GM18909 (cell line): Measurements from ENCODE around the gene ZNF212.
A peak's percentile ranks its signal among the peaks of the same experiment; 100 is the strongest.

Experiments
- ATAC-seq: cut with Tn5 transposase; IDR thresholded peaks from one replicate; pipeline ENCODE4 v1.9.1; 2021; ENCODE audit warnings: mild to moderate bottlenecking; ENCODE audit not compliant: unreplicated experiment, poor library complexity

ZNF212 gene

DNA sequence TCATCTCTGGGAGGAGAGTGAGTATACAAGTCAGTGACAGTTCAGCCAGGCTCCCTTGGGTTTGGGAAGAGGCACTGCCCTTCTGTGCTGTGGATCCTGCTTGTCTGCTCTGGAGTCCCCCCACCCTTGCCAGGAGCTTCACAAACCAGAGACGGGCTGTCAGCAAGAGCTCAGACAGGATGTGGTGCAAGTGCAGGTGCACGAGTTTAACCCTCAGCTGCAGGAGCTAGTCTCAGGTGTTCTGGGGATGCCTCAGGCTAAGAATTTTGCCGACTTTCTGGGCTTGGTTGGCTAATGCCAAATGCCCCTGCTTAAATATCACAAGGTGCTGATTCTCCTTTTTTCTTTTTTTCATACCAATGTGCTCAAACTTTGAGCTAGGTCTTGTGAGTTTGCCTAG lies 44.9 kb downstream of the ZNF212 start:
- peak; percentile 20 for ATAC-seq

DNA sequence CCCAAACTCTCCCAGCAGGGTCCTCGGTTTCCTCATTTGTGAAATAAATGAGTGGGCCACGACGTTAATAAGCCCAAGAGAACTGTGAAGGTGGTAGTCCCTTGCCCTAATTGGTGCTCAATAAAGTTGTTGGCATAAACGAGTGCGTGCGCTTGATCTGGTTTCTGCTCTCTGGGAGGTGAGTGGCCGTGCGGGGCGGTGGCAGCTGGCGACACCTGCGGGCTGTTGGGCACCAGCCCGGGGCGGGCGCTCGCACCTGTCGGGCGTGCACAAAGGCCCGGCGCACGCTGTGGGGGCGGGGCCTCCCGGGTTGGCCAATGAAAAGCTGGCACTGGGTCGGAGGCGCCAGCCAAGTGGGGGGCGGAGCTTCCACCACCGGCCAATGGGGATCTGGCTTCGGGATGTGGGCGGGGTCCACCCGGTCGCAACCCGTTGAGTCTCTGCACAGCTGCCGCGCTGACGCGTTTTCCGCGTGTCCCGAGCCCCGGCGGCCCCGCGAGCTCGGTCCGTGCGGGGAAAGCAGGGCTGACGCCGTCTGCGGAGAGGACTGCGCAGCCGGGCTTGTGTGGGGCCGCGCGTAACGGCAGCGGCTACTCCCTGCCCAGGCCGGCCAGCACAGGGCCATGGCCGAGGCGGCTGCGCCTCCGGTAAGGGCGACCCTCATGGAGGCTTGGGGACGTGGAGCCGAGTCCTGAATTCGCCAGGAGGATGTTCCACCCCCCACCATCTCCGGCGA lies 45.6 kb downstream of the ZNF212 start:
- peak; percentile 97 for ATAC-seq

DNA sequence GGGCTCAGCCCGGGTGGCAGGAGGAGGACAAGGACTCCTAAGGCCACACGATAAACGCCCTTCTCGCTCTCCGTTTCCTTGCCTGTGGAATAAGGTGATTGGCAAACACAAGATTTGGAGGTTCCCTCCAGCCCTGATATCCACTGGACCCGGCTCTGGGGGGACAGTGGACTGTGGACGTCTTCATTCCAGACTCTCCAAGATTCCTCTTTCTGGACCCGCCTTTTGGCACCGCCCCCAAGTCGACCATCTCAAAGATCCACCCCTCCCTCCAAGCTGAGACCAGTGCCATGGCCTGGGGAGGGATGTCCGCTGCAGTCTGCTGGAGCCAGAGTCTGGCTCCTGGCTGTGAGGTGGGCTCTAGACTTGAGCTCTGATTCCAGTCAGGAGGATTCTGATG lies 46.2 kb downstream of the ZNF212 start:
- ATAC-seq = no peak

DNA sequence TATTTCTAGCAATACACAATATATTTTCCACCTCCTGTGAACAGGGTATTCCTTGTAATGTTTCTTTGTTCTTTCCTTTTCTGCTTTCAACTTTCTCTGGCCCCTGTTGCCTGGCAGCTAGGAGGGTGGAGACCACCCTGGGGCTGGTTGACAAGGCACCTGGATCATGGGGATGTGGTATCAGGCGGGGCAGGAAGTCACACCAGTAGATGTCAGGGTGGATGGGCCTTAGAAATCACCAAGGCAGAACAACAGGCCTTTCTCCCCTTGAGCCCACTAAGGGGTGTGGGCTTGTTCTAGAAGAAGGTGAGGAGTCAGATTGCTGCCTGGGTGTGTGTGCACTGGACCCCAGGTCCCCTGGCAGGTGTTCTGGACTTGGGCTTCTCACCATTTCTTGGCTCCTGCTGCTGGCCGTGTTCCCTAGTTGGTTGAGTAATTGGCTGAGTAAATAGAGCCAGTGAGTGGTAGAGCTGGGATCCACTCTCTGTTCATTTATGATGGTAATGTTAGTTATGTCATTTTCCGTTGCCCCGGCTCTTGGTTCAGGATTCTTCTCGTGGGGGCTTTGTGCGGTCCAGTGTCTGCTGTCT lies 47.5 kb downstream of the ZNF212 start:
- no peak for ATAC-seq

DNA sequence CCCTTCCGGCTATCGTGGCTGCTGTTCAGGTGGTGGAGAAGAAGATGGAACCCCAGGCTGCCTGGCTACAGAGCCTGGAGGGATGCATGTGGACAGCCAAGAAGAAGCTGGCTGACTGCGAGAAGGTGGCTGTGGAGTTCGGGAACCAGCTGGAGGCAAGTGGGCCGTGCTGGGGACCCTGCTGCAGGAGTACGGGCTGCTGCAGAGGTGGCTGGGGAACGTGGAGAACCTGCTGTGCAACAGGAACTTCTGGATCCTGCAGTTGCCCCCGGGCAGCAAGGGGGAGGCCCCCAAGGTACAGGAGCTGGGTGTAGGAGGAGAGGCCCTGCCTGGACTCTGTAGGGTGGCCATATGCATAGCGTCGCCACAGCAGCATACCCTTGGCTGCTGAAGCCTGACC lies 48.2 kb downstream of the ZNF212 start:
- no peak for ATAC-seq

DNA sequence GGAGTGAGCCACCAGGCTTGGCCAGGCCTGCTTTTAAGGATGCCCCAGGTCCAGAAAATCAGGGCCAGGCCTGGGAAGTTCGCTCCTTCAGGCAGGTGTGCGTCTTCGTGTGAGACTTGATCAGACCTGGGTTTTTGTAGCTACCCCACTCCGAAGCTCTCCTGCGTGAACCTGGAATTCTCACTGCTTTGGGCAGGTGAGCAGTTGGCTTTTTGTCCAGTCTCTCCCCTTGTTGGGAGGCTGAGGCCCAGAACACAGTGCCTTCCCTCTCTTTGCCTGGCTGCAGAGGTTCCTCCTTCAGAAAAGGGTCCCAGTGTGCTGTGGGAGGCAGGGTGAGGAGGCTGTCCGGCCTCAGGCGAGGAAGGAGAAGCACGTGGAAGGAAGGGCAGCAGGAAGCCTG lies 49.8 kb downstream of the ZNF212 start:
- no peak for ATAC-seq

DNA sequence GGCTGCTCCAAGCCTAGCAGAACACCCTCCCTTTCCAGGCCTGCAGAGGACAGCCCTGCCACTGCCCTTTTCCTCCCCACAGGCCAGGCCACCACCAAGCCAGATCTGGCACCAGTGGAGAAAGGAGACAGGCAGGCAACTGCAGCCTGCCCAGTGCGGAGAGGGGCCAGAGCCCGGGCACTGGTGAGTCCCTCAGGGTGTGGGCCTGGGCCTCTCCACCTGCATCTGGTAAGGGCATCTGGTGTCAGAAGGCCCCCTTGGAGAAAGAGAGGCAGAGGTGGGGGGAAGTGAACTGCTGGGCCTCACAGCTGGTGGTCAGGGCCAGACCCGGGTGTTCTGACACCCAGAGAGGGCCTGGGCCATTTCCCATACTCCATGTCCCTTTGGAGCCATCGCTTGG lies 50.4 kb downstream of the ZNF212 start:
- ATAC-seq = no peak

DNA sequence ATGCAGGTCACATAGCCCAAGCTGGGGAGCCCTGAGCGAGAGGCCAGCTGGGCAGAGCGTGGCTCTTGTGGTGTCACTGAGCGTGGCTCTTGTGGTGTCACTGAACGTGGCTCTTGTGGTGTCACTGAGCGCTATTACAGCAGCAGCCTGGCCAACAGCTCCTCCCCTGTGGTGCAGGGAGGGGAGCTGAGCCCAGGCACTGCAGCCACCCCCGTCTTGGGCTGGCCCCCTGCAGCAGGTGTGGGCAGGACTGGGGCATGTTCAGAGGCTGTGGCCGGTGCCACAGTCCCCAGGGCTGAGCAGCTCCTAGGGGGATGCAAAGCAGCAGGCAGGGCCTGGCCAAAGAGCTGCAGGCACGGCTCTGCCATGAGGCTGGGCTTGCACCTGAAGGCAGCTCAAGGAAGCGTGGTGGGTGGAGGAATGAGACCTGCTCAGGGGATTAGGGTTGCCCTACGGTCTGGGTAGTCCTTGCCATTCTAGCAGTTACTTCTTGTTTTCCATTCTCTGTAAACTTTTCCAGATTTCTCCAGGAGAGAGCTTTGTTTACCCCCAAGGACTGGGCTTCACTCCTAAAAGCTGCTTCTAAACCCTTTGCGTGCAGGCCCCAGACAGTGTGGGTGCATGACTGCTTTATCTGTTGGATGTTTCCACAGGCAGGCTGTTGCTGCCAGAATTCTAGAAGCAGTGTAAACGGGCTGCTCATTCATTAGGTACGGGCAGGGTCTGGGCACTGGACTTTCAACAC lies 51.8 kb downstream of the ZNF212 start:
- no peak for ATAC-seq

DNA sequence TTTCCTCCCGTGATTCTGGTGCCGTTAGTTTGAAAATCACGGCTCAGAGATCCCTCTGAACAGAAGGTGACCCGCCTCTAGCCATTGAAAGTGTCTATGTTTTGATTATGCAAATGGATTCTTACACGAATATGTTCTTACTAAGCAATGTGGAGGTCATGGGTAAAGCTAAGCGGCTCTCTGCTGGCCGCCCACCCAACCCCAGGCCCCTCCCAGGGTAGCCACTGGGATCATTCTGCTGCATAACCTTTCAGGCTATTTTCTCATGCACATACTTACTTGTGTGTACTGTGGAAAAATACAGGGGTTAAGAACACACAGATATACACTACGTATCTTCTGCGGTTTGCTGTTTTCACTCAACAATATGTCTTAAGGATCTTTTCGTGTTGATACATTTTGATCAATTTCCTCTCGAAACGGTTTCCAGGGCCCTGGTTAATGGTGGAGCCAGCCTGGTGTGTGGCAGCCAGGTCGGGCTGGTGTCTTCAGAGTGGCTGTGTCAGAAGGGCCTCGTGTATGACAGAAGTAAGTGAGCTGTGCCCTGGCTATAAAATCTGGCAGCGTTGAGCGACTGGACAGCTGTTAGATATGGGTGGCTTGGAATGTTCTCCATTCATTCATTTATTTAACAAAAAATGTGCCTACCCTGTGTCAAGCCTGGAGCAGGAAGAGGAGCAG lies 52.5 kb downstream of the ZNF212 start:
- no peak for ATAC-seq

DNA sequence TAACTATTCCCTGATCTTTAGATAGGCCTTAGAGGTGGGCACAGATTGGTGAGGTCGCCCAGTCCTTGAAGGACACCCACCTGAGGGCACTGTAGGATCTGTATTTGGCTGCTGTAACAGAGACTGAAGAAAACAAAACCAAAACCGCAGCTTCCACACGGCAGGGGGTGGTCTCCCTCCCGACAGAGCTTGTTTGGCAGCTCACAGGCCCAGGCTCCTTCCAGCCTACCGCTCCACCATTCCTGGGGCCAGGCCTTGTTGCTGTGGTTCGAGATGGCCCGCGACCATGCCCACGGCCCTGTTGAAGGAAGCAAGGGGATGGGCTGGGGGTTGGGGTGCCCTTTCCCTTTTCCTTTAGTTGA lies 53.0 kb downstream of the ZNF212 start:
- no peak for ATAC-seq

DNA sequence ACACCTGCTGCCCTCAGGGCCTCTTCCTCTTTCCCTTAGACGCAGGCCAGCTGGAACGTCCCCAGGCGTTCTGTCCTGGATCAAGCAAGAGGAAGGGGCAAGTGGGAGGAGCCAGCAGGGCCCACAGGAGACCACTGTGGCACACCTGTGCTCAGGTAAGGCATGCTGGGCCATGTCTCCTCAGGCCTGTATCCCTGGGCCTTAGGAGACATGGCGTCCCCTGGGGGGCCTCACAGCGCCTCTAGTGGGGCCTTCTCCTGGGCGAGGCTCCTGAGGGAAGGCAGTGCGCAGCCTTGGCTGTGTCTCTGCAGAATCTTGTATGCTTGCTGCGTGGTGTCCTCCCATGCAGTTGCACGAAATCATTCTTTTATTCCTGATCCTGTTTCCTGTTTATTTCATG lies 53.9 kb downstream of the ZNF212 start:
- no peak for ATAC-seq

DNA sequence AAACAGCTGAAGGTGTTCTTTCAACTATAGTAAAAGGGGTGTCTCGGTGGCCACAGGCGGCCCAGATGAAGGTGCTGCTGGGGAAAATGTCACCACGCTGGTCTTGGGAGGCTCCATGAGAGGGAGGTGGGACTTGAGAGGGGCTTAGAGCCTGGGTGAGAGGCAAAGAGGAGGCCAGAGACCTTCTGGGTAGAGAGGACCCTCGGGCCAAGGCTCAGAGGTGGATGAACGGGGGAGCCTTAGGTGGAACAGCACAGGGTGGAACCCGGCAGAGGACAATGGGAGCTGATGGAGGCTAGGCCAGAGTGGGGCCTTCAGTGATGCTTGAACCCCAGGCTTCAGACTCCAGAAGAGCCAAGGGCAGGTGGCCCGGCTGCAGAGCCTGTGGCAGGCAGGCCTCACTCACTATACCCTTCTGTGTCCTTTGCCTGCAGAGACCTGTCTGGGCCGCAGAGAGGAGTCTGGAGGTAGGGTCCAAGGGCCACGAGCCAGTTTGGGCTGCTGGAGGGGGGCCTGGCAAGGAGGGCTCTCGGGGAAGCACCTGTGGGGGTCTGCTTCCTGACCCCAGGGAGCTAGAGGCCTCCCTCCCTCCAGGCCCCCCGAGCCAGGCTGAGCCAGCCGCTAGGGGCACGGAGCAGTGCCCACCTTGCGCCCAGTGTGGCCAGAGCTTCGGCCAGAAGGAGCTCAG lies 54.6 kb downstream of the ZNF212 start:
- no peak for ATAC-seq

DNA sequence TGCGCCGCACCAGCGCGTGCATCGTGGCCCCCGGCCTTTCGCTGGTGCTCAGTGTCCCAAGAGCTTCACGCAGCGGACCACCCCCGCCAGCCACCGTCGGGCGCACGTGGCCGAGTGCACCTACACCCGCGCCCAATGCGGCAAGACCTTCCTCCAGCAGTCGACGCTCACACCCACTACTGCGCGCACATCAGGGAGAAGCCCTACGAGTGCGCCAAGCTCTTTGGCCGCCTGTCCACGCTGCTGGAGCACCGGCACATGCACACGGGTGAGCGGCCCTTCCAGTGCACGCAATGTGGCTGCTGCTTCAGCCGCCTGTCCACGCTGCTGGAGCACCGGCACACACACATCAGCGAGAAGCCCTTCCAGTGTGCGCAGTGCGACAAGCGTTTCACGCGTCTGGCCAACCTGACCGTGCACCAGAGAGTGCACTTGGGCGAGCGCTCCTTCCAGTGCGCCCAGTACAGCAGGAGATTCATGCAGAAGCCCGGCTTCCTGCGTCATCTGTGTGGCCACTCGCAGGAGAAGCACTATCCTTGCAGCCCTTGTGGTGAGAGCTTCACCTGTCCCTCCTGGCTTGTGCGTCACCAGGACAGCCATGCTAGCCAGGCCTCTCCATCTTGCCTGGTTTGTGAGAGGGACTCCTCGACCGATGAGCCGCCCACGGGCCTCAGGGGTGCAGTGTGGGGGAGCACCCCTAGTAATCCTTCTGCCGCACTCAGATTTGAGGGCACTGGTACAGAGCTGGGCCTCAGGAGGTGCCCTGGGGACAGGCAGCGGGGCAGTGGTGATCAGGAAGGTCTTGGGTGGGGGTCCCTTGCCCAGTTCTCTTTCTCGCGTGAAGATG lies 55.4 kb downstream of the ZNF212 start:
- ATAC-seq = no peak

DNA sequence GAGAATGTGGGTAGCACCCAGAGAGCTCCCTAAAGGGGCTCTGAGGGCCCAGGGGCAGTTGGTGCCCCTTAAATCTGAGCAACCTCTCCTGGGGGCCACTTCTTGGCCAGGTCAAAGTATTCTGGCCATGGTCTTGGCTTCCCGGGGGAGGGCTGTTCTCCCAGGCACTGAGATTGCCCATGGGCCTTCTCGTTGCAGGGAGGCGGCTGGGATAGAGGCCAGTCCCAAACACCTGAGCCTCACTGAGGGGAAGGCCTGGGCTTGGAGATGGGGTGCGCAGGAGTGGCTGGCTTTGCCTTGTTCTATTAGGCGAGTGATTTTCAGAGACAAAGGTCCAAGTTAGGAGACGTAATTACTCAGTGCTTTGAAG lies 56.0 kb downstream of the ZNF212 start:
- no peak for ATAC-seq

DNA sequence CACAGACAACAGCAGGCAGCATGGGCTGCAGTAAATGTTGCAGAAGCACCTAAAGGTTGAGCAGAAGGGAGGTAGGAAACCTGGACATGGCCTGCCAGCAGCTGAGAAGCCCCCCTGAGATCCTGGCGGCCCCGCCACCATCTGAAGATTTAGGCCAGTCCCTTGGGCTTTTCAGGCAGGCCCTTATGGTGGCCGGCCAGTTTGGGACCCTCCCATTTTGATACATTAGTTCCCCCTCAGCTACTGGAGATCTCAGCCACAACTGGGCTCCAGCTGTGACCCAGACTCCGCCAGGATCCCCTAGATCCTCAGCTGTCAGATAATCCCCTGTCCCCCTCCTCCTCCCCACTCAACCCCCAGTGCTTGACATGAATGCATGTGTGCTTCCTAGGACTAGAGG lies 56.9 kb downstream of the ZNF212 start:
- no peak for ATAC-seq

DNA sequence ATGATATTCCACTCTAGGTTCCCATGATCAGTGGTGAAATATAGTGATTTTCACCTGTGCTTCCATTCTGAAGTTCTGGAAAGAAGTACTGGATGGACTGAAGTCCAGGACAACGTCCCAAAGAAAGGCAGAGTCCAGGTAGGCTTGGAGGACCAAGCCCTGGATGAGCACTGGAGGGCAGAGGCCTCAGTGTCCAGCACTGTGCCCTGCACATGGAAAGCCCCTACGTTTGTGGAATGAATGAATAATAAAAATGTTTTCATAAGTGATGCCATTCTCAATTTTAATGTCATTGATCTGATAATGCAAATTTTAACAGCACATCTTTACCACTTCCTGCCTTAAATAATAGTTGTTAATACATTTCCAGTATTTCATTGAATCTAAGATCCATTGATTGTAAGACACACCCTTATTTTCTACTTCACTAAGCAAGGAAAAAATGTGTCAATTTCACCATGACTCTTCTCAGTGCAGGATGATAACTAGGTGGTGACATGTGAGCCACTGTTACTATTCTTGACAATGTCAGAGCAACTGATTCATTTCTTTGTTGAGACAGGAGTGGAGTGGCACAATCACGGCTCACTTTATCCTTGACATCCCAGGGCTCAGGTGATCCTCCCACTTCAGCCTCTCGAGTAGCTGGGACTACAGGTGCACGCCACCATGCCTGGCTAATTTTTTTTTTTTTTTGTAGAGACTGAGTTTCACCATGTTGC lies 57.7 kb downstream of the ZNF212 start:
- ATAC-seq = no peak

DNA sequence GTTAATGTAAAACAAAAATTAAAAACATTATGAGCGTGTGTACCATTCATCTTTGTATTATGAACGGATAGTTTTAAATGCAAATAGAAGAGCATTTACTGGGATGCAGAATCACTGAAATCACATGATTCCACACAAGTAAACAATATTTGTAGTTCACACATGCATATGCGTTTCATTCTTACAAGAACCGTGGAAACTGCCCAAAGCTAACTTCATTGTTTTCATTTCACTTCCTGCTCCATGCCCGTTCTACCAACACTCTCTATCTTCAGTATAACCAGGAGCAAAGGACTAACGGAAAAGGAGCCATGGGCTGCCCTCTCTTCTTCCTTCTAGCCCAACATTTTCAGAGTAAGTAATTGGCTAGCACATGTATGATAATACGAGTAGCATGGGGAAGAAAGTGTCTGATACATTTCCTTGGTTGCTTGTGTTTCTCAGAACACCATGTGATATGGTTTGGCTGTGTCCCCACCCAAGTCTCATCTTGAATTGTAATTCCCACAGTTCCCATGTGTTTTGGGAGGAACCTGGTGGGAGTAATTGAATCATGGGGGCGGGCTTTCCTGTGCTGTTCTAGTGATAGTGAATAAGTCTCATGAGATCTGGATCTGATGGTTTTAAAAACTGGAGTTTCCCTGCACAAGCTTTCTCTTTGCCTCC lies 61.3 kb downstream of the ZNF212 start:
- no peak for ATAC-seq

DNA sequence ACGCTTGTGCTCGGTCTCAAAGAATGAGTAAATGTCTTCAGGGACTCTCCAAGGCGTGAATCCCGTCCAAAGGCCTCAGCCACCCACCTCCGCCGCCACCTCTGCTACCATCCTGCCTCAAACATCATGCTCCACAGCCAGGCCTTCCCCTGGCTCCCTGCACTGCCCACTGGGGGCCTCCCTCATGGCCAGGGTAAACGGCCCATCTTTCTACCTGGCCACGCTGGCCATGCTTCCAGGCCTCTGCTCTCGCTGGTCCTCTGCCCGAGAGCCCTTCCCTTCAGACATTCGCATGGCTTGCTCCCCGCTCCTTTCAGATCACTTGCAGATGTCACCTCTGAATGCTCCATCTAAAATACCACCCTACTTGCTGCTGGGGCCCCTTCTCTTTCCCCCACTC lies 62.8 kb downstream of the ZNF212 start:
- no peak for ATAC-seq

DNA sequence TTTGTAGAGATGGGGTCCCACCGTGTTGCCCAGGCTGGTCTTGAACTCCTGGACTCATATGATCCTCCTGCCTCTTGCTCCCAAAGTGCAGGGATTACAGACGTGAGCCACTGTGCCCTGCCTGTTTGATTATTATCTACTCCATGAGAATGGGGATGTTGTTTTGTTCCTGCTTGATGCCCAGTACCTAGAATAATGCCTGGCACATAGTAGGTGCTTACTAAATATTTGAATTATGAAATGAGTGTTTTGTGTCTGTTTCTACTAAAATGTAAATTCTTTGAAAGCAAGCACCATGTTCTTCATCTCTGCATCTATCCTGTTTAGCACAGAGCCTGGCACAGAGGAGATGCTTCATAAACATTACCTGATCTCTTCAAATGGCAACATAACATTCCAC lies 63.4 kb downstream of the ZNF212 start:
- ATAC-seq = no peak
